Sigmoid colon (tissue), 7 donors: ENCODE results near the gene AMOT. TPM values are rescaled to one million over a fixed set of nuclear protein-coding genes. Genes with fewer than 3 reads are reported as not detected.

ENCODE experiments used
- DNase-seq: peaks from one replicate; pipeline ENCODE4 v3.0.0-alpha.2; 2019
- H3K27ac ChIP-seq, 4 donors: fragments of 200-600 bp; sonication (generic); one replicate each; pipeline ENCODE4 v1.5.1; 2016 to 2019; ENCODE audit warnings: mild to moderate bottlenecking in 1 of 4
- H3K27me3 ChIP-seq, 3 donors: fragments of 200-600 bp; sonication (generic); one replicate each; pipeline ENCODE4 v1.5.1; 2019; ENCODE audit warnings: mild to moderate bottlenecking in 1 of 3
- H3K36me3 ChIP-seq, 4 donors: fragments of 200-600 bp; sonication (generic); one replicate each; pipeline ENCODE4 v1.5.1; 2016 to 2019
- H3K4me1 ChIP-seq, 4 donors: fragments of 200-600 bp; sonication (generic); one replicate each; pipeline ENCODE4 v1.5.1; 2017 to 2019
- H3K4me3 ChIP-seq, 4 donors: fragments of 200-600 bp; sonication (generic); one replicate each; pipeline ENCODE4 v1.5.1; 2017 to 2019; ENCODE audit warnings: mild to moderate bottlenecking in 2 of 4, moderate library complexity in 1 of 4
- H3K9me3 ChIP-seq, 4 donors: fragments of 200-600 bp in 3 of 4; sonication (generic) in 3 of 4; one replicate each; pipeline versions ENCODE4 v1.5.1 to v1.6.1; 2013 to 2019
- EP300 ChIP-seq, 4 donors: sonication (generic); formaldehyde crosslinking; IDR thresholded peaks; one replicate each; pipeline ENCODE4 v1.6.1; 2017; ENCODE audit warnings: antibody characterized with exemption in 4 of 4
- POLR2A ChIP-seq, 2 donors: fragments of 450-650 bp; IDR thresholded peaks; one replicate each; pipeline ENCODE4 v1.6.1; 2016; ENCODE audit warnings: antibody characterized with exemption in 2 of 2, mild to moderate bottlenecking in 2 of 2, moderate library complexity in 2 of 2
- POLR2AphosphoS5 ChIP-seq, 4 donors: sonication (generic); formaldehyde crosslinking; IDR thresholded peaks; one replicate each; pipeline ENCODE4 v1.6.1; 2017; ENCODE audit warnings: antibody characterized with exemption in 4 of 4
- WGBS, 2 donors: extraction: QIAGEN DNeasy Blood & Tissue Kit; methylation state at CpG; one replicate each; pipeline ENCODE4 v1.1.7; 2013; 5-methylcytosine and 5-hydroxymethylcytosine counted together
- intact Hi-C: fragments of 100-400 bp; cut with DNase I; formaldehyde crosslinking; loops from one replicate; pipeline ENCODE4 v1.15.1; 2023
- polyA plus RNA-seq, 3 donors: library from polyadenylated mRNA; stranded (reverse); fragments of 200-250 nt; gene quantifications; one replicate each; pipeline ENCODE4 v1.2.3, GENCODE V29; 2013
- total RNA-seq, 4 donors: library from RNA; depleted of rRNA; stranded (reverse); fragments of >200 nt; gene quantifications; one replicate each; pipeline ENCODE4 v1.1.0, GENCODE V29; 2016
- TF ChIP-seq, protein P1 (sequence below), 4 experiments: fragments of 450-650 bp in 3 of 4; fragments of 200-600 bp in 1 of 4; IDR thresholded peaks; one replicate each; pipeline ENCODE4 v1.5.1; 2016 to 2019; ENCODE audit warnings: antibody characterized with exemption in 4 of 4, mild to moderate bottlenecking in 3 of 4, moderate library complexity in 2 of 4
- donor health status: healthy with polysubstance abuse.
- donor health status: Bipolar disorder and iron deficiency.
- donor health status: healthy.

AMOT gene
- total and polyA plus RNA-seq, 7 donors, result 2.1 to 31.9 (median 14.1) TPM

DNA sequence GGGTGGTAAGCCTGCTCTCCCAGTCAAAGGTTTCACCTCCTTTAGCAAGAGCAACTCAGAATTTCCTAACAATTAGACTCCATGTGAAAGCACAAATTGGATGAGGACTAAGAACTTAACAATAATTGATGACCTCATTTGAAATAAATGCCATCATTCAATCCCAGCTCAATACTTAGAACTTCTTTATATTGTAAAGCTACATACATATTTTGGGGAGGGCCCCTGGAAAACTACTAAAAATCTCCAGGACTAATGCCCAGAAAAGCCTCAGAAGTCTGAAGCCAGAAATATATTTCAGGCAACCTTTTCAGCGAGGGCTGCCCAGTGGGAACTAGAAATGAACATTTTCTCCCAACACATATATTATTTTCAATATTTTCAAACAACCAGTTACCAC lies 38.1 kb downstream of the AMOT start:
- no peak for DNase-seq
- Histone ChIP-seq H3K36me3 (peaks cover 0 to 8% (median 0%) of the 10 kb centered on the region in 4 donors), H3K4me3 (no peak overlapping the region), H3K27ac (no peak overlapping the region), H3K9me3 (no peaks in the 10 kb centered on the region), H3K27me3 (no peaks in the 10 kb centered on the region), H3K4me1 (no peaks in the 10 kb centered on the region)
- TF ChIP-seq POLR2AphosphoS5 (IDR thresholded peaks at IDR 0.05) (no peak), POLR2A (IDR thresholded peaks at IDR 0.05) (no peak), EP300 (IDR thresholded peaks at IDR 0.05) (no peak)
- TF ChIP-seq, protein P1, sequence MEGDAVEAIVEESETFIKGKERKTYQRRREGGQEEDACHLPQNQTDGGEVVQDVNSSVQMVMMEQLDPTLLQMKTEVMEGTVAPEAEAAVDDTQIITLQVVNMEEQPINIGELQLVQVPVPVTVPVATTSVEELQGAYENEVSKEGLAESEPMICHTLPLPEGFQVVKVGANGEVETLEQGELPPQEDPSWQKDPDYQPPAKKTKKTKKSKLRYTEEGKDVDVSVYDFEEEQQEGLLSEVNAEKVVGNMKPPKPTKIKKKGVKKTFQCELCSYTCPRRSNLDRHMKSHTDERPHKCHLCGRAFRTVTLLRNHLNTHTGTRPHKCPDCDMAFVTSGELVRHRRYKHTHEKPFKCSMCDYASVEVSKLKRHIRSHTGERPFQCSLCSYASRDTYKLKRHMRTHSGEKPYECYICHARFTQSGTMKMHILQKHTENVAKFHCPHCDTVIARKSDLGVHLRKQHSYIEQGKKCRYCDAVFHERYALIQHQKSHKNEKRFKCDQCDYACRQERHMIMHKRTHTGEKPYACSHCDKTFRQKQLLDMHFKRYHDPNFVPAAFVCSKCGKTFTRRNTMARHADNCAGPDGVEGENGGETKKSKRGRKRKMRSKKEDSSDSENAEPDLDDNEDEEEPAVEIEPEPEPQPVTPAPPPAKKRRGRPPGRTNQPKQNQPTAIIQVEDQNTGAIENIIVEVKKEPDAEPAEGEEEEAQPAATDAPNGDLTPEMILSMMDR (IDR thresholded peaks at IDR 0.05), result no peak
- intact Hi-C loops, result no loop called here
- 89 to 91% methylated on average over 1 of the region's 1 CpG for WGBS, 2 donors

- intact Hi-C loops, result no loop called here
- WGBS, 2 donors, result 91 to 94% methylated on average over 12 of the region's 12 CpGs
Observed at GRCh38 chrX:112800971-112801775, 39.5 kb downstream of the AMOT start.

DNA sequence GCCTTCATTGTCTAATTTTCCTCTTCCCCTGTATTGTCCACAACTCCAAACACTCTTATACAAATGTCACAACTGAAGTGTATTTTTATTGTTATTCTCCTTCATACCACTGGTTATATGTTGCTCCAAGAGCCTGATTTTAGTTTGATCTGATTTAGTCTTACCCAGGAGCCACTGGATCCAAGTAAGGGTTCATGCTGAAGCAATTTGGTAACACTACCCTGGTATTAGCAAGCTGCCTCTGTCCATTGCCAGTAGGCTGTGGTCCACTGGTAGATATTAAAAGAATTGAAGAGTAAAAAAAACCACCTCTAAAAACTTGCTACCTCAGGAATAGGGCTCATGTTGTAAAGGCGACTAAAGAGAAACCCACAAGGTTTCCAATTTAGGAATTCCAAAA lies 41.2 kb downstream of the AMOT start:
- Histone ChIP-seq H3K4me3 (no peak overlapping the region), H3K9me3 (no peaks in the 10 kb centered on the region), H3K4me1 (no peaks in the 10 kb centered on the region), H3K36me3 (peaks cover 0 to 4% (median 0%) of the 10 kb centered on the region in 4 donors), H3K27me3 (no peaks in the 10 kb centered on the region), H3K27ac (no peak overlapping the region)
- no peak for TF ChIP-seq EP300 (IDR thresholded peaks at IDR 0.05)
- no peak for TF ChIP-seq POLR2A (IDR thresholded peaks at IDR 0.05)
- TF ChIP-seq POLR2AphosphoS5 (IDR thresholded peaks at IDR 0.05), result no peak
- TF ChIP-seq, protein P1 (IDR thresholded peaks at IDR 0.05), result no peak
- intact Hi-C loops, result no loop called here
- no peak for DNase-seq
- 97% methylated on average over 1 of the region's 1 CpG for WGBS, 2 donors

More at GRCh38 chrX:112800971-112801775, 39.5 kb downstream of the AMOT start:
- H3K27ac ChIP-seq, result no peak overlapping the region
- no peak for DNase-seq
- peaks cover 0 to 4% (median 0%) of the 10 kb centered on the region in 4 donors for H3K36me3 ChIP-seq
- H3K4me1 ChIP-seq, result no peaks in the 10 kb centered on the region
- H3K4me3 ChIP-seq, result no peak overlapping the region
- TF ChIP-seq, protein P1 (IDR thresholded peaks at IDR 0.05), result no peak
- no peaks in the 10 kb centered on the region for H3K9me3 ChIP-seq
- H3K27me3 ChIP-seq, result no peaks in the 10 kb centered on the region

- intact Hi-C loops, result no loop called here
- no peaks in the 10 kb centered on the region for H3K4me1 ChIP-seq
- no peak for TF ChIP-seq POLR2AphosphoS5 (IDR thresholded peaks at IDR 0.05)
- no peak for TF ChIP-seq EP300 (IDR thresholded peaks at IDR 0.05)
- no peak for TF ChIP-seq POLR2A (IDR thresholded peaks at IDR 0.05)
- TF ChIP-seq, protein P1 (IDR thresholded peaks at IDR 0.05), result no peak
- peaks cover 0 to 4% (median 0%) of the 10 kb centered on the region in 4 donors for H3K36me3 ChIP-seq
- no peak overlapping the region for H3K27ac ChIP-seq
- 88 to 97% methylated on average over 2 of the region's 2 CpGs for WGBS, 2 donors
- H3K27me3 ChIP-seq, result no peaks in the 10 kb centered on the region
- no peak for DNase-seq
- H3K4me3 ChIP-seq, result no peak overlapping the region
- no peaks in the 10 kb centered on the region for H3K9me3 ChIP-seq
Observed at GRCh38 chrX:112798736-112799135, 41.9 kb downstream of the AMOT start.
